ENCODE results near the gene PCCA.
A peak's percentile ranks its signal among the peaks of the same experiment; 100 is the strongest.
"Not testable (repeated sequence)": the region's sequence is repeated elsewhere in the genome, so short reads cannot be mapped to it uniquely, and the experiment has no call there.

Gene PCCA

GRCh38 chr13:100203696-100204367 is 114.9 kb downstream of the PCCA start:
- peak; percentile 47 for DNase-seq

DNA sequence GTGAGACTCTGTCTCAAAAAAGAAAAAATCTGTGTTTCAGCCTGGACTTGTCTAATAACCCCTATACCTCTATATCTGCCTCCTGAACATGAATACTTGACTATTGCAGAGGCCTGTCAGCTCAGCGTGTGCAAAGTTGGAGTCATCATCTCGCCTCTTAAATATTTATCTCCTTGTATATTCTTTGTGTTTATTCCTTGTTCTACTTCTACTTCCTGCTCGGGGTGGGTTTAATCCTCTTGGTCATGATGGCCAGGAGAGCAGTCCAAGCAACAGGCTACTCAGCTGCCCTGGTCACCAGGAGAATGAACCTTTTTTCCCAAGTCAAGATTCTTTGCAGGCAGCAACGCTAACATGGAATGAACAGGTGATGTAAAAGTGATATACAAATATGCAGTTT is 119.1 kb downstream of the PCCA start:
- no peak for DNase-seq

GRCh38 chr13:100208626-100209025 is 119.7 kb downstream of the PCCA start:
- DNase-seq, result no peak

DNA sequence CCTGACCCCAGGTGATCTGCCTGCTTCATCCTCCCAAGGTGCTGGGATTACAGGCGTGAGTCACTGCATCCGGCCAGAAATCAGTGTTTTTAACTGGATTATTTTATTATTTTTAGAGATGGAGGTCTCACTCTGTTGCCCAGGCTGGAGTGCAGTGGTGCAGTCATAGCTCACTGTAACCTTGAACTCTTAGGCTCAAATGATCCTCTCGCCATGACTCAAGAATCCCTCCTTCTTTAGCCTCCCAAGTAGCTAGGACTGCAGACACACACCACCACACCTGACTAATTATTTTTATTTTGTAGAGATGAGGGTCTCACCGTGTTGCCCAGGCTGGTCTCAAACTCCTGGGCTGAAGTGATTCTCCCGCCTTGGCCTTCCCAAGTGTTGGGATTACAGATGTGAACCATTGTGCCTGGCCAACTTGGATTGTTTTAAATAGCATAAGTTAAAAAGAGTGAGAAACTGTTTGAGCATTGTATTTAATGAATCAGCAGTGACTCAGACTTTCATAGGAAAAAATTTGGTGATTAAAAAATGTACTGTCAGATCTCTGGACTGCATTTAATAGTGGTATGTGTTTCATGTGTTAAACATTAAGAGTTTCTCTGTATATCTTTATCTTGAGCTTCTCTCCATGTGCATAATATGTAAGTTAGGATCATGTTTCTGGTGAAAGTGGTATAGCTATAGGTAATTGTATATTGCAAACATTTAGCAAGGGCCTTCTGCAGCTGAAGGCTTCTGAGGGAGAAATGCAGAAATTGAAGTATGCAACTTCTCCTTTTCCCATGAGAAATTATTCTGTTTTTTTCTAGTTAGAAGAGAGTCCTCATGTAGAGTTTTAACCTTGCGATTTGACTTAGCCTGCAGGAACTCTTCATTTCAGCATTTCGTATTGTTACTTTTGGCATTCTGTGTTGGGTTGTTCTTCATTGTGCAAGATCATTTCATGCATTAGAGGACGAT is 121.2 kb downstream of the PCCA start:
- DNase-seq, result no peak

DNA sequence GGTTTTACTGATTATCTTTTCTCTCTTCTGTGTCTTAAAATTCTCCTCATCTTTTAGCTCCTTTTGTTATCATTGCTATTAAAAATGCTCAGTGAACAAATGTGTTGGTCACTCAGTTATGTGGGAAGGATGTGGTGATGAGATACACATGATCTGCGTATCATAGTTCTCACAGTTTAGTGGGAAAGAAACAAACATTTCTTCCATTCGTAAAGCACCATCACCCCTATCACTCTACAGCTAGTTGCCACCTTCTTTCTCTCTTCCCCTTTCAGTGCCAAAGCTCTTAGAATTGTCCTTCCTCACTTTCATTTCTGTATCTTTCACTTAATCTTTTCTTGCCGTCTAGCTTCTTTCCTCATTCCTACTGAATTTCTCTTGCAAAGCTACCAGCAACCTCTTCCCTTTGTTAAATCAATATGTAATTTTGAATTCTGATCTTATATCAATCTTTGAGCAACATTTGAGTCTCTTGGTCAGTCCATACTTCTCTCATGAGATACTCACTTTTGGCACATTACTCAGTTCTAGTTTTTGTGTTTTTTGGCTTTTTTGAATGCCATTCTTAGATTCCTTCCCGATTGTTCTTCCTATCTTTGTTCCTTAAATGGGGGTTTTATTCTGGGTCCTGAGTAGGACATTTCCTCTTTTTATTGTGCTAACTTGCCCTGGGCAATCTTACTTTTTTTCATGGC is 122.3 kb downstream of the PCCA start:
- no peak for DNase-seq

DNA sequence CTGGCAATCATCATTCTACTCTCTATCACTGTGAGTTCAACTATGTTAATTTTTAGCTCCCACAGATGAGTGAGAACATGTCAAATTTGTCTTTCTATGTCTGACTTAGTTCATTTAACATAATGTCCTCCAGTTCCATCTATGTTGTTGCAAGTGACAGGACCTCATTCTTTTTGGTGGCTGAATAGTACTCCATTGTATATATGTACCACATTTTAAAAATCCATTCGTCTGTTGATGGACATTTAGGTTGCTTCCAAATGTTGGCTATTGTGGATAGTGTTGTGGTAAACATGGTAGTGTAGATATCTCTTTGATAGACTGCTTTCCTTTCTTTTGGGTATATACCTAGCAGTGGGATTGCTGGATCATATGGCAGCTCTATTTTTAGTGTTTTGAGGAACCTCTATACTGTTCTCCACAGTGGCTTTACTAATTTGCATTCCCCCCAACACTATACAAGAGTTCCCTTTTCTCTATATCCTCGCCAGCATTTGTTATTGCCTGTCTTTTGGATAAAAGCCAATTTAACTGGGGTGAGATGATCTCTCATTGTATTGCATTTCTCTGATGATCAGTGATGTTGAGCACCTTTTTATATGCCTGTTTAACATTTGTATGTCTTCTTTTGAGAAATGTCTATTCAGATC is 124.1 kb downstream of the PCCA start:
- no peak for DNase-seq

GRCh38 chr13:100213576-100213975 is 124.7 kb downstream of the PCCA start:
- no peak for DNase-seq

- no peak for DNase-seq
Observed at GRCh38 chr13:100214886-100215285, 126.0 kb downstream of the PCCA start.

- no peak for DNase-seq
Observed at GRCh38 chr13:100221166-100221565, 132.3 kb downstream of the PCCA start.

- not testable (repeated sequence) for DNase-seq
Observed at GRCh38 chr13:100223966-100224530, 135.2 kb downstream of the PCCA start.

DNA sequence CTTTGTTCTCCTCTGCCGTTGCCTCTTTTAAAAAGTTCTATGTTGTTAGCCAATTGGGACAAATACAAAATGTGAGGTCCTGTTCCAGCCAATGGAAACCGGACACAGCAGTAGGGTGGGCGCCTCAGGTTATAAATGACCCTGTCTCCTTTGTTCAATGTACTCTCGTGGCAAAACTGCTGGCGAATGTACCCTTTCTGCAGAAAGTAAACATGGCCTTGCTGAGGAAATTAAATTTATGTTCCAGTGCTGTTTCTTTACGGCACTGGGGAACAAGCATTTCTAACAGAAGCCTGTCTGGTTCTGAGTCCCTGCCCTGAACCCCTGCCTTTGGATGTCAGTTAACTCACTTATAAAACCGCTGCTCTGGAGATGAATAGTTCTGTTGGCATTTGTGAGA is 140.7 kb downstream of the PCCA start:
- no peak for DNase-seq

DNA sequence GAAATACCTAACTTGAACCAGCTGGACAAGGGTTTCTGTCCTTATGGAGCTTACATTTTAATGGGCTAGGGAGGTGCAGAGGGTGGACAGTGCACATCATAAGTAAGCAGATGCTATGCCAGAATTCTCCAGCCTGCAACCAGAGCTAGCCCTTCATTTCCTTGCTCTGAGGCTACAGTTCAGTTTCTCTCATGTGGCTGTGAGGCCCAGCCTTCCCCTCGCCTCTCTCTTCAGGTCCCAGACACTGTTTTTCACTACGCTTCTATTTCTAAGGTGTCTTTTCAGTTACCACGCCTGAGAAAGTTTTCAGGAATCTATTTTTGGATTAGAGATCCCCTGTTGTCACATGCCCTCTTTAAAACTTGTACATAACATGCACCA is 141.9 kb downstream of the PCCA start:
- no peak for DNase-seq

- DNase-seq, result no peak
Observed at GRCh38 chr13:100231176-100231575, 142.3 kb downstream of the PCCA start.

DNA sequence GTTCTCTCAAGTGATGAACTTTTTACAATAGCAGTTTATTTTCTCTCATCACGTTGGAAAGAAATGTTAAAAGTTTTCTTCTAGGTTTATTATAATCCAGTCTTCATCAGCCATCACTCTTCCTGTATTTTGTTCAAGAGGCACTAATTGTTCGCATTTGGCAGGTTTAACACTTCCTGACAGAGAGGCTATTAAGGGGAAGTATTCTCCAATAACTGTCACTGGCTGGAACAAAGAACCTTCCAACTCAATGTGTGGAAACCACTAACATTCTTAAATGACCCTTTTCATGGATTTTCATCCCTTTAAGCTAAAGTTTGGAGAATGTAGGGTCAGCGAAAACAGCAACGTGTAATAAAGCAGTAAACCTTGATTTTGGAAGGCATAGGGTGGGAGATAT is 145.1 kb downstream of the PCCA start:
- no peak for DNase-seq

DNA sequence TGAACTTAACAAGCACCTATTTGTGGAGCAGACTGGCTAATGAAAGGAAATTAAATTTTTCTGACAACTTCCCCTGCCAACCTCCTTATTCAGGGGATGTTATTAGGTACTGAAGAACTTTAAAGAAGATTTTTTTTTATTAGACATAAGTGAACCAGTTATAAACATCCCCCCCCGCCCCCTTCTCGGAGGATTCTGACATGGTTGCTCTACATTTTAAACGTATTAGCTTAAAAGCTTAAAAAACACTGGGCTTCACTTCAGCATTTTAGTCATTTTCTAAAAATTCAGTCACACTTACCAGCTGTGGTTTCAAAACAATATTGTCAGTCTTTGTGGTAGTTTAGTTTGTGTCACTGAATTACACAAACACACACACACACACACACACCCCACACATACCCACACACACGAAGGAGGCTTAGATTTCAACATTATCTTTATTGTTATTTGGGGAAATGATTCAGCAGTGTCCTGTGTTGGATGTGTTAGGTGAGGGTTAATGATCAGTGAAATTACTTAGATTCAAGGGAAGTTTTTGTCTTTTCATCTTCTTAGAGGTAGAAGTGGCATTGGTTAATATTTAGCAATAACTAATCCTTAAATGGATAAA is 145.7 kb downstream of the PCCA start:
- DNase-seq, result no peak

- DNase-seq, result peak; percentile 70
Observed at GRCh38 chr13:100235311-100235901, 146.5 kb downstream of the PCCA start.

DNA sequence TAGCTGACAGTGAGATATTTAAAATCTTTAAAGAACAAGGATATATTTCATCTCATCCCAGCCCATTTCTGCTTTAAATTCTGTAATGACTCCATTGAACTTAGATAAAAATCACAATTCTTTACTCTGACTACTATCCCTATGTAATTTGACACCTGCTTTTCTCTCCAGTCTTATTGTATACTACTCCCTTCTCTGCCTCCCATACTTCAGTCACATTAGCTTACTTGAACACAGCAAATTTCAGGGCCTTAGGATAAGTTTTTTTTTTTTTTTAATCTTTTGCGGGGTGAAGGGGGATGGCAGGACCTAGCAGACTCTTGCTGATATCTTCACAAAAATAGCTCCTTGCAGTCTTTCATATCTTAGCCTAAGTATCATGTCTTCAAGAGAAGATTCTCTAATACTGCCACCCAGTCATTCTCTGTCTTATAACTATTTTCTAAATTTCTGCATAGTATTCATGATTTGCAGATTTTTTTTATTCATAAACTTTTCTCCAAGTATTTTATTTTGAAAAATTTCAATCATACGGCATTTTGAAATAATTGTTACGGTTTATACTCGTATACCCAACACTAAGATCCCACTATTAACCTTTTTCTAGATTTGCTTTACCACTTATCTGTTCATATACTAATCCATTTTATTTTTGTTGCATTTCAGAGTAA is 151.4 kb downstream of the PCCA start:
- DNase-seq, result no peak

- no peak for DNase-seq
Observed at GRCh38 chr13:100244431-100244830, 155.5 kb downstream of the PCCA start.

DNA sequence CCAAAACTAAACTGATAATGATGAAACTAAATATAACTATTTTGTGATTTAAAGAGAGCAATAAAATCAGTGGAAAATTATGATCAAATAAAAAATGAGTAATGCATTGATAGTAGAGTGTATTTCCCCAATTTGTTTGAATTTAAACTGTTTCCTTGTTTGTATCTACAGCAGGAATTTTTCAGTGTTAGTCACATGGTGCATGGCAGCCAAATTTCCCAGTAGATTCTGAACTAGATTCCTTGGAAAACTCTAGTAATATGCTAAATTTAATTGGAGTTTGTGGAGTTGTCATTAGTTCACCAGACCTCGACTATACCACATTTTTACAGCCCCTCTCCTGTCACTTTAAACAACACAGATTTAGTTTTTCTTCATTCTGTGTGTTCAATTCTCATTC is 156.2 kb downstream of the PCCA start:
- DNase-seq, result no peak

DNA sequence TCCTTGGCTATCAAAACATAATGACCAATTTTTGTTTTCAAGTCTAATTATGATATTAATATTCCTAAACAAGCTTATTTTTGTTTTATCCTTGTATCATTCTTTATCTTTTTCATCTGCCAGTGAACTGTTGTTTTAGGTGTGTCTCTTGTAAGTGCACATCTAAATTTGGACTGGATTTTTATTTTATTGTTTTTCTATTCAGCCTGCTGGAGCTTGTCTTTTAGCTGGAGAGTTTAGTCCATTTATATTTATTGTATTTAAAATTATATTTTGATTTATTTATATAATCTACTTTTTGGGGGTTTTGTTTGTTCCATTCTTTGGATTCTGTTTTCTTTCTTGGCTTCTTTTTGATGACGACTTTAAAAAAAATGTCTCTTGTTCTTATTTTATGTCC is 159.0 kb downstream of the PCCA start:
- DNase-seq, result no peak

DNA sequence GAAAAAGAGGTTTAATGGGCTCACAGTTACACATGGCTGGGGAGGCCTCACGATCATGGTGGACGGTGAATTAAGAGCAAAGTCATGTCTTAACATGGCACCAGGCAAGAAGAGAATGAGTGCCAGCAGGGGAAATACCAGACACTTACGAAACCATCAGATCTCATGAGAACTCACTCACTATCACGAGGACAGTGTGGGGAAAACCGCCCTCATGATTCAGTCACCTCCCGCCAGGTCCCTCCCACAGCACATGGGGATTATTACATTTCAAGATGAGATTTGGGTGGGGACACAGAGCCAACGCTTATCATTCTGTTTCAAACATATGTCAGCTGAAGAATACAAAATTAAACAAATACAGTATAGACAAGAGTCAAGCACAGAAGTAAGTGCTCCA is 165.1 kb downstream of the PCCA start:
- no peak for DNase-seq
